SK-N-SH (cell line): ENCODE measurements around the gene ZNF177. TPM values are rescaled to one million over a fixed set of nuclear protein-coding genes. Genes with fewer than 3 reads are reported as not detected.

Experiments
- CTCF ChIA-PET: fragments of 300-600, 350-600 bp; formaldehyde crosslinking; extraction: SDS; loops from one replicate; lab custom pipeline; 2021; lab: Yijun Ruan, JAX
- POLR2A ChIA-PET: fragments of 350-600 bp; sonication (Branson Sonifier 250); formaldehyde crosslinking; extraction: SDS; loops from one replicate; lab custom pipeline; 2020; ENCODE audit warnings: antibody characterized with exemption, inconsistent platforms; lab: Yijun Ruan, JAX
- DNase-seq: peaks from one replicate; pipeline ENCODE4 v3.0.0; 2012
- H2AFZ ChIP-seq: fragments of 200-600 bp; sonication (generic); 2 replicates; pipeline ENCODE4 v1.8.1; 2016; ENCODE audit warnings: antibody characterized with exemption, mild to moderate bottlenecking, low read depth
- H3F3A ChIP-seq: fragments of 200-600 bp; sonication (generic); replicated peaks from 2 replicates; pipeline ENCODE3; 2016; ENCODE audit warnings: antibody characterized with exemption, mild to moderate bottlenecking; ENCODE audit not compliant: insufficient read depth
- H3K27ac ChIP-seq, 2 experiments: fragments of 200-500 bp in 1 of 2; fragments of 200-600 bp in 1 of 2; sonication (Bioruptor generic) in 1 of 2; sonication (generic), shearing (Covaris generic) in 1 of 2; 2 replicates each; pipeline versions ENCODE4 v1.5.1 to v1.6.1; 2014 to 2016; ENCODE audit warnings: low read depth in 2 of 2, inconsistent platforms in 1 of 2, low read length in 1 of 2, mild to moderate bottlenecking in 1 of 2, mixed read lengths in 1 of 2
- H3K27me3 ChIP-seq: fragments of 200-600 bp; sonication (generic), shearing (Covaris generic); 2 replicates; pipeline ENCODE4 v1.6.1; 2016; ENCODE audit warnings: mixed run types; ENCODE audit not compliant: insufficient read depth
- H3K36me3 ChIP-seq, 2 experiments: fragments of 200-500 bp in 1 of 2; fragments of 200-600 bp in 1 of 2; sonication (Bioruptor generic) in 1 of 2; sonication (generic) in 1 of 2; replicated peaks in 1 of 2; 2 replicates each; pipeline versions ENCODE3 to v1.5.1; 2014 to 2016; ENCODE audit warnings: low read length in 1 of 2, mild to moderate bottlenecking in 1 of 2; ENCODE audit not compliant: insufficient read depth in 2 of 2, control insufficient read depth in 1 of 2
- H3K4me1 ChIP-seq, 2 experiments: fragments of 200-500 bp in 1 of 2; fragments of 200-600 bp in 1 of 2; sonication (Bioruptor generic) in 1 of 2; sonication (generic), shearing (Covaris generic) in 1 of 2; 2 replicates each; pipeline versions ENCODE4 v1.5.1 to v1.6.1; 2014 to 2016; ENCODE audit warnings: low read depth in 1 of 2, low read length in 1 of 2, mixed run types in 1 of 2; ENCODE audit not compliant: insufficient read depth in 2 of 2, control insufficient read depth in 1 of 2
- H3K4me2 ChIP-seq: fragments of 200-600 bp; sonication (generic), shearing (Covaris generic); 2 replicates; pipeline ENCODE4 v1.6.1; 2017; ENCODE audit warnings: mixed run types
- H3K4me3 ChIP-seq, 2 experiments: fragments of 200-500 bp in 1 of 2; fragments of 200-600 bp in 1 of 2; sonication (Bioruptor generic) in 1 of 2; sonication (generic), shearing (Covaris generic) in 1 of 2; 2 replicates each; pipeline versions ENCODE4 v1.5.1 to v1.8.1; 2014 to 2016; ENCODE audit warnings: low read depth in 2 of 2, inconsistent platforms in 1 of 2, low read length in 1 of 2, mild to moderate bottlenecking in 1 of 2, mixed read lengths in 1 of 2, moderate library complexity in 1 of 2
- H3K79me2 ChIP-seq: fragments of 200-600 bp; sonication (generic); 2 replicates; pipeline ENCODE4 v1.8.1; 2017; ENCODE audit warnings: mild to moderate bottlenecking; ENCODE audit not compliant: insufficient read depth
- H3K9ac ChIP-seq: fragments of 200-600 bp; sonication (generic); 2 replicates; pipeline ENCODE4 v1.6.1; 2017; ENCODE audit warnings: mixed run types
- H3K9me2 ChIP-seq: fragments of 200-600 bp; sonication (generic); 2 replicates; pipeline ENCODE4 v1.6.1; 2017; ENCODE audit warnings: mixed run types
- H3K9me3 ChIP-seq: fragments of 200-600 bp; sonication (generic); 2 replicates; pipeline ENCODE4 v1.6.1; 2017; ENCODE audit warnings: mixed run types, mild to moderate bottlenecking, moderate library complexity
- H4K20me1 ChIP-seq: fragments of 200-600 bp; sonication (generic); 2 replicates; pipeline ENCODE4 v1.6.1; 2017; ENCODE audit warnings: mild to moderate bottlenecking, mixed run types; ENCODE audit not compliant: insufficient read depth
- CHD2 ChIP-seq: fragments of 150-350 bp; IDR thresholded peaks from 2 replicates; pipeline ENCODE4 v1.6.1; 2018; ENCODE audit warnings: low read length; ENCODE audit not compliant: partially characterized antibody
- CTCF ChIP-seq: fragments of 200-600 bp; sonication (generic); IDR thresholded peaks from 2 replicates; pipeline ENCODE4 v1.6.1; 2017; ENCODE audit warnings: antibody characterized with exemption, mild to moderate bottlenecking, moderate library complexity
- EP300 ChIP-seq, 2 experiments: IDR thresholded peaks; 2 replicates each; pipeline versions ENCODE4 v1.4.0 to v1.6.1; 2012; ENCODE audit warnings: borderline replicate concordance in 1 of 2, low read depth in 1 of 2, low read length in 1 of 2
- EZH2phosphoT487 ChIP-seq: fragments of 200-600 bp; sonication (generic); IDR thresholded peaks from 2 replicates; pipeline ENCODE4 v1.6.1; 2017; ENCODE audit warnings: low read depth, mixed run types, mild to moderate bottlenecking, antibody characterized with exemption, moderate library complexity, borderline replicate concordance
- FOSL2 ChIP-seq: IDR thresholded peaks from 2 replicates; pipeline ENCODE4 v1.4.0; 2012; ENCODE audit warnings: low read depth, mild to moderate bottlenecking, moderate library complexity, borderline replicate concordance
- IRF3 ChIP-seq: fragments of 150-350 bp; IDR thresholded peaks from 2 replicates; pipeline ENCODE4 v1.6.1; 2016; ENCODE audit warnings: mild to moderate bottlenecking, low read depth, low read length
- MAX ChIP-seq: IDR thresholded peaks from 2 replicates; pipeline ENCODE4 v1.4.0; 2012; ENCODE audit warnings: low read depth
- MEF2A ChIP-seq: IDR thresholded peaks from 2 replicates; pipeline ENCODE4 v1.4.0; 2012; ENCODE audit warnings: low read depth, borderline replicate concordance
- NFIC ChIP-seq: IDR thresholded peaks from 2 replicates; pipeline ENCODE4 v1.4.0; 2012; ENCODE audit warnings: borderline replicate concordance
- PBX3 ChIP-seq: IDR thresholded peaks from 2 replicates; pipeline ENCODE4; 2012
- POLR2AphosphoS5 ChIP-seq: IDR thresholded peaks from 2 replicates; pipeline ENCODE4 v1.6.1; 2012; ENCODE audit warnings: low read depth, low read length
- RXRA ChIP-seq: IDR thresholded peaks from 2 replicates; pipeline ENCODE4 v1.4.0; 2012; ENCODE audit warnings: low read depth, mild to moderate bottlenecking, borderline replicate concordance
- SMC3 ChIP-seq: IDR thresholded peaks from 2 replicates; pipeline ENCODE4 v1.6.1; 2012; ENCODE audit warnings: low read depth, low read length, improper control_type of control experiment
- USF1 ChIP-seq: IDR thresholded peaks from 2 replicates; pipeline ENCODE4 v1.4.0; 2012; ENCODE audit warnings: low read depth, borderline replicate concordance
- YY1 ChIP-seq: IDR thresholded peaks from 2 replicates; pipeline ENCODE4 v1.4.0; 2012; ENCODE audit warnings: low read depth, mild to moderate bottlenecking
- ZBTB33 ChIP-seq: IDR thresholded peaks from 2 replicates; pipeline ENCODE4 v1.4.0; 2012; ENCODE audit warnings: low read depth, borderline replicate concordance
- WGBS: methylation state at CpG from one replicate; pipeline ENCODE4 v1.1.6; 2017; ENCODE audit warnings: low lambda C conversion rate; 5-methylcytosine and 5-hydroxymethylcytosine counted together
- polyA plus RNA-seq, 3 experiments: library from polyadenylated mRNA; depleted of rRNA; stranded (reverse); fragments of >200 nt; gene quantifications; 2 replicates each; pipeline ENCODE4 v1.2.3, GENCODE V29; 2012

Gene ZNF177
- polyA plus RNA-seq, 1 of the 3 experiments (the other 2 are of a cell fraction) = 2.6 TPM

GRCh38 chr19:9370738-9371619, 8.2 kb downstream of the ZNF177 start:
- H3K36me3 ChIP-seq = peaks cover 0 to 16% of the 10 kb centered on the region in 2 experiments
- no peaks in the 10 kb centered on the region for H3K9me2 ChIP-seq
- no peak overlapping the region for H2AFZ ChIP-seq
- TF ChIP-seq MEF2A (no peak), ZBTB33 (no peak), YY1 (no peak), EP300 (IDR thresholded peaks at IDR 0.05; ENCODE audit: borderline replicate concordance in 1 of 2, low read depth in 1 of 2, low read length in 1 of 2) (no peak), CHD2 (no peak), USF1 (no peak), NFIC (no peak)
- DNase-seq = no peak
- H3K9ac ChIP-seq = no peak overlapping the region
- H3K27me3 ChIP-seq = no peaks in the 10 kb centered on the region
- WGBS = 53% methylated on average over 6 of the region's 6 CpGs
- H3K27ac ChIP-seq = no peak overlapping the region
- H3K4me1 ChIP-seq = no peaks in the 10 kb centered on the region
- H4K20me1 ChIP-seq = no peaks in the 10 kb centered on the region
- CTCF ChIA-PET = no interaction called here
- H3K9me3 ChIP-seq = peaks cover 20% of the 10 kb centered on the region
- no peak overlapping the region for H3K4me3 ChIP-seq
- no peaks in the 10 kb centered on the region for H3K79me2 ChIP-seq
- POLR2A ChIA-PET = no interaction called here
- no peaks in the 10 kb centered on the region for H3F3A ChIP-seq
- H3K4me2 ChIP-seq = no peak overlapping the region

- peaks cover 60 to 88% of the 10 kb centered on the region in 2 experiments for H3K36me3 ChIP-seq
- H3K4me3 ChIP-seq = no peak overlapping the region; a peak in 1 of 4 replicates
- H2AFZ ChIP-seq = no peak overlapping the region
- no peak overlapping the region for H3K9ac ChIP-seq
- no peak overlapping the region for H3K27ac ChIP-seq
- DNase-seq = no peak
- 38% methylated on average over 4 of the region's 4 CpGs for WGBS
- no peaks in the 10 kb centered on the region for H3K79me2 ChIP-seq
- no peaks in the 10 kb centered on the region for H3K4me1 ChIP-seq
- no peaks in the 10 kb centered on the region for H3F3A ChIP-seq
- no peak overlapping the region for H3K4me2 ChIP-seq
- no peaks in the 10 kb centered on the region for H4K20me1 ChIP-seq
- H3K9me3 ChIP-seq = peaks cover 43% of the 10 kb centered on the region
- no peaks in the 10 kb centered on the region for H3K27me3 ChIP-seq
- ChIA-PET POLR2A (no interaction called here), CTCF (no interaction called here)
- H3K9me2 ChIP-seq = no peaks in the 10 kb centered on the region
- no peak for TF ChIP-seq FOSL2
- no peak for TF ChIP-seq YY1
- TF ChIP-seq RXRA = no peak
- TF ChIP-seq SMC3 = no peak
- TF ChIP-seq EP300 (IDR thresholded peaks at IDR 0.05; ENCODE audit: borderline replicate concordance in 1 of 2, low read depth in 1 of 2, low read length in 1 of 2) = no peak
- no peak for TF ChIP-seq POLR2AphosphoS5
- TF ChIP-seq MAX = no peak
- no peak for TF ChIP-seq CTCF
- TF ChIP-seq IRF3 = no peak
- no peak for TF ChIP-seq EZH2phosphoT487
- TF ChIP-seq USF1 = no peak
- no peak for TF ChIP-seq PBX3
These were observed 18.6 kb downstream of the ZNF177 start for GRCh38 chr19:9381361-9381785.
